Thyroid gland (tissue), 4 donors: ENCODE measurements around the gene RPL13A. TPM values are rescaled to one million over a fixed set of nuclear protein-coding genes. Genes with fewer than 3 reads are reported as not detected.

ENCODE experiments used
- DNase-seq, 2 donors: peaks; one replicate each; pipeline ENCODE4 v3.0.0-alpha.2; 2019
- H3K27ac ChIP-seq, 3 donors: fragments of 200-600 bp; sonication (generic); 1 replicate in 2 of 3; 2 replicates in 1 of 3; pipeline ENCODE4 v1.5.1; 2016 to 2019; ENCODE audit warnings: mild to moderate bottlenecking in 1 of 3, moderate library complexity in 1 of 3
- H3K27me3 ChIP-seq: fragments of 200-600 bp; sonication (generic); one replicate; pipeline ENCODE4 v1.5.1; 2019
- H3K36me3 ChIP-seq, 2 donors: fragments of 200-600 bp; sonication (generic); one replicate each; pipeline ENCODE4 v1.5.1; 2016 to 2019
- H3K4me1 ChIP-seq, 2 donors: fragments of 200-600 bp; sonication (generic); one replicate each; pipeline ENCODE4 v1.5.1; 2017 to 2019
- H3K4me3 ChIP-seq, 3 donors: fragments of 200-600 bp; sonication (generic); replicated peaks in 1 of 3; 1 replicate in 2 of 3; 2 replicates in 1 of 3; pipeline ENCODE4 v1.5.1; 2016; ENCODE audit warnings: mild to moderate bottlenecking in 1 of 3
- H3K9me3 ChIP-seq: fragments of 200-600 bp; sonication (generic); one replicate; pipeline ENCODE4 v1.5.1; 2017
- POLR2A ChIP-seq, 2 donors: fragments of 450-650 bp; IDR thresholded peaks; one replicate each; pipeline ENCODE4 v1.6.1; 2017; ENCODE audit warnings: antibody characterized with exemption in 2 of 2, mild to moderate bottlenecking in 2 of 2, moderate library complexity in 1 of 2
- WGBS, 2 donors: methylation state at CpG; one replicate each; pipeline ENCODE4 v1.1.5; 2017; 5-methylcytosine and 5-hydroxymethylcytosine counted together
- intact Hi-C: fragments of 100-400 bp; cut with DNase I; formaldehyde crosslinking; loops from one replicate; pipeline ENCODE4 v1.15.1; 2023
- total RNA-seq, 4 donors: library from RNA; depleted of rRNA; stranded (reverse); fragments of >200 nt; gene quantifications; one replicate each; pipeline ENCODE4 v1.2.3, GENCODE V29; 2016
- TF ChIP-seq, protein P1 (sequence below), 6 experiments: fragments of 200-600 bp in 3 of 6; fragments of 450-650 bp in 3 of 6; sonication (generic) in 3 of 6; IDR thresholded peaks; one replicate each; pipeline ENCODE4 v1.5.1; 2016 to 2019; ENCODE audit warnings: antibody characterized with exemption in 6 of 6, mild to moderate bottlenecking in 2 of 6, inconsistent platforms in 1 of 6, moderate library complexity in 1 of 6

The RPL13A gene
- total RNA-seq, 4 donors from 2014 or later = 1,542 to 2,853 (median 2,123) TPM

DNA sequence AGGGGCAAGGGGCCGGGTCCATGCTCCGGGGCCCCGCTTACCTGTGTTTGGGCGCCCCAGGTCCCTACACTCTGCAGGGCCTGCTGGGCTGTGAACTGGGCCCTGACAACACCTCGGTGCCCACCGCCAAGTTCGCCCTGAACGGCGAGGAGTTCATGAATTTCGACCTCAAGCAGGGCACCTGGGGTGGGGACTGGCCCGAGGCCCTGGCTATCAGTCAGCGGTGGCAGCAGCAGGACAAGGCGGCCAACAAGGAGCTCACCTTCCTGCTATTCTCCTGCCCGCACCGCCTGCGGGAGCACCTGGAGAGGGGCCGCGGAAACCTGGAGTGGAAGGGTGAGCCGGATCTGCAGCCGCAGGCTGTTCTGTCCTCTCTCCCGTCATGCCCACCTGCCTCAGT lies 26.7 kb downstream of the RPL13A start:
- TF ChIP-seq, protein P1, sequence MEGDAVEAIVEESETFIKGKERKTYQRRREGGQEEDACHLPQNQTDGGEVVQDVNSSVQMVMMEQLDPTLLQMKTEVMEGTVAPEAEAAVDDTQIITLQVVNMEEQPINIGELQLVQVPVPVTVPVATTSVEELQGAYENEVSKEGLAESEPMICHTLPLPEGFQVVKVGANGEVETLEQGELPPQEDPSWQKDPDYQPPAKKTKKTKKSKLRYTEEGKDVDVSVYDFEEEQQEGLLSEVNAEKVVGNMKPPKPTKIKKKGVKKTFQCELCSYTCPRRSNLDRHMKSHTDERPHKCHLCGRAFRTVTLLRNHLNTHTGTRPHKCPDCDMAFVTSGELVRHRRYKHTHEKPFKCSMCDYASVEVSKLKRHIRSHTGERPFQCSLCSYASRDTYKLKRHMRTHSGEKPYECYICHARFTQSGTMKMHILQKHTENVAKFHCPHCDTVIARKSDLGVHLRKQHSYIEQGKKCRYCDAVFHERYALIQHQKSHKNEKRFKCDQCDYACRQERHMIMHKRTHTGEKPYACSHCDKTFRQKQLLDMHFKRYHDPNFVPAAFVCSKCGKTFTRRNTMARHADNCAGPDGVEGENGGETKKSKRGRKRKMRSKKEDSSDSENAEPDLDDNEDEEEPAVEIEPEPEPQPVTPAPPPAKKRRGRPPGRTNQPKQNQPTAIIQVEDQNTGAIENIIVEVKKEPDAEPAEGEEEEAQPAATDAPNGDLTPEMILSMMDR (IDR thresholded peaks at IDR 0.05) = no peak
- TF ChIP-seq POLR2A (IDR thresholded peaks at IDR 0.05) = no peak
- Histone ChIP-seq H3K27me3 (no peaks in the 10 kb centered on the region), H3K4me3 (peak overlapping the region in 1 of 3 donors; percentile 78), H3K36me3 (no peaks in the 10 kb centered on the region), H3K27ac (no peak overlapping the region), H3K4me1 (peaks cover 6 to 12% of the 10 kb centered on the region in 2 donors), H3K9me3 (no peaks in the 10 kb centered on the region)
- 62 to 64% methylated on average over 11 to 19 of the region's 21 CpGs for WGBS, 2 donors
- intact Hi-C loops = no loop called here
- no peak for DNase-seq

DNA sequence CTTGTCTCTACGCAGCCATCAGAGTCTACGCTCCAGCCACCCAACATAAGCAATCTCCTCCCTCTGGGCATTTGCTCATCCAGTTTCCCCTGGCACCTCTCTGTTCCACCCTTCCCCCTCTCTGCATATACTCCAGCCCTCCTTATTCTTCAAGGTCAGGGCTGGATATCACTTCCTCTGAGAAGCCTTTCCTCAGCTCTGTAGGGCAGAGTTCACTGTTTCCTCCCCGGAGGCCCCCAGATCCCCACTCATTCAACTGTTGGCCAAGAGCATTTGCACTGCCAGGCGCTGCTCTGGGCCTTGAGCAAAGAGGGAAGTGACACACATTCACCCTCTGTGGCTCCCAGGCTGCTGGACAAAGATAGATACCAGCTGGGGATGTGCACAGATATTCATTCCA lies 28.4 kb downstream of the RPL13A start:
- no peak overlapping the region for H3K27ac ChIP-seq
- no peaks in the 10 kb centered on the region for H3K27me3 ChIP-seq
- no peak overlapping the region for H3K4me3 ChIP-seq
- no peak for DNase-seq
- intact Hi-C loops = no loop called here
- TF ChIP-seq, protein P1 (IDR thresholded peaks at IDR 0.05) = no peak
- TF ChIP-seq POLR2A (IDR thresholded peaks at IDR 0.05) = no peak
- H3K9me3 ChIP-seq = no peaks in the 10 kb centered on the region
- H3K4me1 ChIP-seq = peaks cover 6 to 12% of the 10 kb centered on the region in 2 donors
- no peaks in the 10 kb centered on the region for H3K36me3 ChIP-seq
- 63 to 65% methylated on average over 4 of the region's 4 CpGs for WGBS, 2 donors

GRCh38 chr19:49518033-49518432 lies 30.6 kb downstream of the RPL13A start:
- H3K27ac ChIP-seq = no peak overlapping the region
- WGBS, 2 donors = 96 to 100% methylated on average over 3 of the region's 3 CpGs
- no peaks in the 10 kb centered on the region for H3K9me3 ChIP-seq
- no peak overlapping the region for H3K4me3 ChIP-seq
- H3K27me3 ChIP-seq = no peaks in the 10 kb centered on the region
- H3K4me1 ChIP-seq = peaks cover 6 to 8% of the 10 kb centered on the region in 2 donors
- TF ChIP-seq, protein P1 (IDR thresholded peaks at IDR 0.05) = no peak
- no peak for TF ChIP-seq POLR2A (IDR thresholded peaks at IDR 0.05)
- intact Hi-C loops = no loop called here
- H3K36me3 ChIP-seq = no peaks in the 10 kb centered on the region
- no peak for DNase-seq

GRCh38 chr19:49520705-49521319 lies 33.4 kb downstream of the RPL13A start:
- WGBS, 2 donors = 91 to 93% methylated on average over 13 of the region's 13 CpGs
- intact Hi-C loops = no loop called here
- TF ChIP-seq POLR2A (IDR thresholded peaks at IDR 0.05) = no peak
- TF ChIP-seq, protein P1 (IDR thresholded peaks at IDR 0.05) = no peak
- H3K4me1 ChIP-seq = no peaks in the 10 kb centered on the region
- H3K9me3 ChIP-seq = no peaks in the 10 kb centered on the region
- no peaks in the 10 kb centered on the region for H3K36me3 ChIP-seq
- no peak overlapping the region for H3K27ac ChIP-seq
- DNase-seq = no peak
- no peak overlapping the region for H3K4me3 ChIP-seq
- H3K27me3 ChIP-seq = no peaks in the 10 kb centered on the region

- DNase-seq = no peak
- H3K27me3 ChIP-seq = no peaks in the 10 kb centered on the region
- H3K36me3 ChIP-seq = no peaks in the 10 kb centered on the region
- TF ChIP-seq, protein P1 (IDR thresholded peaks at IDR 0.05) = no peak
- TF ChIP-seq POLR2A (IDR thresholded peaks at IDR 0.05) = no peak
- intact Hi-C loops = no loop called here
- peaks cover 4 to 7% of the 10 kb centered on the region in 2 donors for H3K4me1 ChIP-seq
- no peak overlapping the region for H3K27ac ChIP-seq
- 90 to 94% methylated on average over 12 to 22 of the region's 22 CpGs for WGBS, 2 donors
- H3K9me3 ChIP-seq = no peaks in the 10 kb centered on the region
- no peak overlapping the region for H3K4me3 ChIP-seq
These were observed 37.5 kb downstream of the RPL13A start for GRCh38 chr19:49524812-49525455.
